Measurements from ENCODE around the gene EFHD2. TPM values are rescaled to one million over a fixed set of nuclear protein-coding genes. Genes with fewer than 3 reads are reported as not detected.
"Not testable (repeated sequence)": the region's sequence is repeated elsewhere in the genome, so short reads cannot be mapped to it uniquely, and the experiment has no call there.

The EFHD2 gene
- total and polyA plus RNA-seq, 2 donors, result 16.9 to 50.9 TPM

DNA sequence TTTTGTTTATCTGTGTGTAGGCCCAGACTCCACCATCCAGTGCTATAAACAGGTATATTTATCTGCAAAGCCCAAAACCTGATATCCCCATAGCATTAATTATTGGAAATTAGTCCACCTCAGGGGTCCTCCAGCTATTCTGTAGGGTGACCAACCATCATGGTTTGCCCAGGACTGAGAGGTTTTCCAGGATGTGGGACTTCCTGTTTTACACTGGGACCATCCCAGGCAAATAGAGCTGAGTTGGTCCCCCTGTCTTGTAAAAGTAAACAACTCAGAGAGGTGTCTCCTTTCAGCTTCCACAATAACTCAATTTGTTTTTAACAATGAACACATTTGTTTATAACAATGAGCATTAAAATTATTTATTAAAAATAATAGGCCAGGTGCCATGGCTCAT lies 58.5 kb downstream of the EFHD2 start:
- Histone ChIP-seq H3K27ac (ENCODE audit: low read depth) (no peak overlapping the region), H3K4me3 (ENCODE audit: low read depth, low read length) (no peak overlapping the region), H3K36me3 (ENCODE audit: insufficient read depth) (no peaks in the 10 kb centered on the region), H3K4me1 (ENCODE audit: insufficient read depth) (no peaks in the 10 kb centered on the region)
- no peak for DNase-seq (ENCODE audit: extremely low spot score)

DNA sequence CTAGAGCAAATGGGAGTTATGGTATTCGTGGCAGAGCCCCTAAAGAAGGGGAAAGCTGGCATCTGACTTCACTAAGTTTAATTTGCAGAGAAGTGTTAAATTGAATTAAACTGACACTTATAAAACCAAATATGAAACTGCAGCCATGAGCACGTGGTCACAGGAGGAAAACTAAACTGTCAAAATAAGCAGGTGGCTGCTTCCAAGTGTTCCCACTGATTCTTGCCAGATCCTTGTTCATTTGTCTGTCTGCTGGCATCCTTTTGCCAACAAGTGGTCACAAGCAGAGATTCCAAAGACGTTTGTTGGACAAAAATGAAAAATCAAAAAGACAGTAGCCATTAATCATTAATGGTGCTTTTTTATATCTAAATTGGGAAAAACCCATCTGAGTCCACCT lies 59.7 kb downstream of the EFHD2 start:
- H3K4me1 ChIP-seq (ENCODE audit: insufficient read depth), result no peaks in the 10 kb centered on the region
- H3K27ac ChIP-seq (ENCODE audit: low read depth), result no peak overlapping the region
- no peak for DNase-seq (ENCODE audit: extremely low spot score)
- no peak overlapping the region for H3K4me3 ChIP-seq (ENCODE audit: low read depth, low read length)
- 73% methylated on average over 3 of the region's 3 CpGs for WGBS
- no peaks in the 10 kb centered on the region for H3K36me3 ChIP-seq (ENCODE audit: insufficient read depth)

DNA sequence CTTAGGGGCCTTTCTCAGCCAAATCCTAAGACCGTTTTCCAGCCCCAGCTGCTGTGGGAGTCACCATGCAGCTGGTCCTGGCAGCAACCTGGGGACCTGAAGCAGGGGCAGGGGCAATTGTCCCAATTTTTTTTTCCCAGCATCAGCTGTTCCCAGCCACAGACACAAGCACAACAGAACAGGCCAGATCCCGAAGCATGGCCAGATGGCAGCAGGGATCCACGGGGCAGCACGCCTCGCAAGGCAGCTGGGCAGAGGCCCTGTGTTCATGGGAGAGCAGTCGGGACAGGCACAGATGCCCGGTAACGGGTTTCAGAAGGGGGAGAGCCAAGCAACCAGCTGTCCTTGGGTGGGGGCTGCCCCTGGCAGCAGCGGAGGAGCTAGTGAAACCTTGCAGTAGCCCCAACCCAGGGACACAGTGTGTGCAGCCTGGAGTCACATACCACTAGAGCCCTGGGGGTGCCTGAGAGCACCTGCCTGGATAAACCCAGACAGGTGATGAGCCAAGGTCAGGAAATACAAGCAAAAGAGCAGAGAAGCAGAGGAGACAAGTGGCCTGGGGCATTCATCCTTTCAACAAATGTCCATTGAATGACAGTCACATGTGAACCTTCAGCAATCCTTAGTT lies 60.2 kb downstream of the EFHD2 start:
- not testable (repeated sequence) for H3K4me3 ChIP-seq (ENCODE audit: low read depth, low read length); H3K4me1 ChIP-seq (ENCODE audit: insufficient read depth); H3K27ac ChIP-seq (ENCODE audit: low read depth); DNase-seq (ENCODE audit: extremely low spot score); H3K36me3 ChIP-seq (ENCODE audit: insufficient read depth)
- 87% methylated on average over 9 of the region's 9 CpGs for WGBS

DNA sequence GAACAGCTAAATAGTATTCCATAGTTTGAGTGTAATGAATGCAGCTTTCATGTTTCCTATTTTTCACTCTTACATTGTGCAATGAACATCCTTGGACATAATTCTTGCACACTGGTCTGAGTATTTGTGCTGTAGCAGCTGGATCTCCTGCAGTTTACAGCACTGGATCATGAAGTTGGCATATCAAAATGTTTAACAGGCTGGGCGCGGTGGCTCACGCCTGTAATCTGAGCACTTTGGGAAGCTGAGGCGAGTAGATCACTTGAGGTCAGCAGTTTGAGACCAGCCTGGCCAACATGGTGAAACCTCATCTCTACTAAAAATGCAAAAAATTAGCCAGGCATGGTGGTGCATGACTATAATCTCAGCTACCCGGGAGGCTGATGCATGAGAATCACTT lies 61.4 kb downstream of the EFHD2 start:
- not testable (repeated sequence) for H3K4me3 ChIP-seq (ENCODE audit: low read depth, low read length); H3K27ac ChIP-seq (ENCODE audit: low read depth); H3K36me3 ChIP-seq (ENCODE audit: insufficient read depth); H3K4me1 ChIP-seq (ENCODE audit: insufficient read depth); DNase-seq (ENCODE audit: extremely low spot score)
- 92% methylated on average over 5 of the region's 5 CpGs for WGBS

DNA sequence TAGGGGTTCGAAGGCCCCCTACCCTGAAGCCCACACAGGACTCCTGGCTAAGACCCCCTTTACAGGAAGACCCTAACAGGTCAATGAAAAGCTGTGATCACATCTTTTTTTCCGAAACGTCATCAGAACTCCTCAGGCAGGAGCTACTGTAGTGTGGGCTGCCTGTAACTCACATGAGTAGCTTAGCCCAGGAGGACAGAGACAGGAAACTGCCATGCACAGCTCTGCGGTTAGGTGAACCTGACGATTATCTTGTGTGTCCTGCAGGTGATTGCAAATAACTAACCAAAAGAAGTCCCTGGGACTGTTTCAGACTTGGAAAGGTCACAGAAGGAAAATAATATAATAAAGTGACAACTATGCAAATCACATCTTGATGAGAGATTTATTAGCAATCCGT lies 62.0 kb downstream of the EFHD2 start:
- DNase-seq (ENCODE audit: extremely low spot score); H3K27ac ChIP-seq (ENCODE audit: low read depth); H3K4me3 ChIP-seq (ENCODE audit: low read depth, low read length); H3K4me1 ChIP-seq (ENCODE audit: insufficient read depth); H3K36me3 ChIP-seq (ENCODE audit: insufficient read depth): not testable (repeated sequence)
- WGBS, result 86% methylated on average over 6 of the region's 6 CpGs

- no peak for DNase-seq (ENCODE audit: extremely low spot score)
- H3K27ac ChIP-seq (ENCODE audit: low read depth), result no peak overlapping the region
- 88% methylated on average over 11 of the region's 11 CpGs for WGBS
Measured at GRCh38 chr1:15472587-15472986, 62.9 kb downstream of the EFHD2 start.

DNA sequence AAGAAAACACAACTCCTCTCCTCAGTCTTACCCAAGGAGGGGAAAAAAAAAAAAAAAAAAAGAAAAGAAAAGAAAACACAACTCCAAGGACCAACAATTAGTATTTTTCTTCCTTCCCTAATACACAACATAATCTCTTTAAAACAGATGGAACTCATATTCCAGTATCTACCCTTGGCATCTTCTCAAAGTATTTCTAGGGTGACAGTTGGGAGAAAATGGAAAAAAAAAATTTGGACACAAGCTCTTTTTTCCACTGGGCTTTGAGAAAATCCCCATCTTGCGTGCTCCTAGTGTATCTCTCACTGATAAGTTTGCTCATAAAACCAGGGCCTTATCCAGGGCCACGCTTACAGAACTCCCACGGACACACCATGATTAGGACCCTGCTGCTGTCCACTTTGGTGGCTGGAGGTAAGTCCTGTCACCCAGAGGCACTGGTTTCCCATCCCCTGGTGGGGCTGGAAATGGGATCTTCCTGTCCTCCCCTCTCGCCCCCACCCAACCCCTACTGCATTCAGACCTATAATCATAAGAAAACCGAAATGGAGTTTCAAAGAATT lies 66.1 kb downstream of the EFHD2 start, which contains the start of gene CELA2B:
TSS of gene CELA2B (plus strand) at position 353 of the 563 bp plus-strand sequence. CDS start at position 375, 22 bp downstream.
- Histone ChIP-seq H3K36me3 (ENCODE audit: insufficient read depth) (no peaks in the 10 kb centered on the region), H3K4me3 (ENCODE audit: low read depth, low read length) (no peak within 1 kb of the TSS), H3K4me1 (ENCODE audit: insufficient read depth) (no peaks in the 10 kb centered on the region), H3K27ac (ENCODE audit: low read depth) (no peak within 1 kb of the TSS)
- 47% methylated on average over 5 of the region's 5 CpGs for WGBS
- peak; percentile 50 for DNase-seq (ENCODE audit: extremely low spot score)

More at GRCh38 chr1:15472587-15472986, 62.9 kb downstream of the EFHD2 start:
- Histone ChIP-seq H3K36me3 (ENCODE audit: insufficient read depth) (no peaks in the 10 kb centered on the region), H3K4me1 (ENCODE audit: insufficient read depth) (no peaks in the 10 kb centered on the region), H3K4me3 (ENCODE audit: low read depth, low read length) (no peak overlapping the region)

GRCh38 chr1:15476927-15477326 lies 67.2 kb downstream of the EFHD2 start:
- Histone ChIP-seq H3K36me3 (ENCODE audit: insufficient read depth) (no peaks in the 10 kb centered on the region), H3K4me1 (ENCODE audit: insufficient read depth) (no peaks in the 10 kb centered on the region), H3K27ac (ENCODE audit: low read depth) (no peak overlapping the region), H3K4me3 (ENCODE audit: low read depth, low read length) (no peak overlapping the region)
- DNase-seq (ENCODE audit: extremely low spot score), result no peak
- 90% methylated on average over 3 of the region's 3 CpGs for WGBS

DNA sequence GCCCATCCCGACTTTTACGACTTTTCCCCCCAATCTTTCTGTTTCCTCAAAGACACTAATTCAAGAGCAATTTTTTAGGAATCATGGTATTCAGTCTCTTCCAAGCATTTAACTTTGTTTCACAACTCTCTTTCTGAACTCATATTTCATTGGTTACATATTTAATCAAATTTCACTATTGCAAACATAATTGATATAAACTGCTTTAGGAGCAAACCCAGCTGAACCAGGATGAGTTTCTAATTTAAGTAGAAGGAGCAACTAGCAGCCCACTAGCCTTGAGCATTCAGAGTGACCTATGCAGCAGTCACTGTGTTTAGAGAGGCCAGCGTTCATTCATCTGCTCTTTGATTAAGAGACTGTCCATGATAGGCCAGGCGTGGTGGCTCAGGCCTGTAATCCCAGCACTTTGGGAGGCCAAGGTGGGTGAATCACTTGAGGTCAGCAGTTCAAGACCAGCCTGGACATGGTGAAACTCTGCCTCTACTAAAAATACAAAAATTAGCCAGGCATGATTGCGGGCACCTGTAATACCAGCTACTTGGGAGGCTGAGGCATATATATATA lies 68.0 kb downstream of the EFHD2 start:
- Histone ChIP-seq H3K27ac (ENCODE audit: low read depth) (no peak overlapping the region), H3K4me1 (ENCODE audit: insufficient read depth) (no peaks in the 10 kb centered on the region), H3K36me3 (ENCODE audit: insufficient read depth) (no peaks in the 10 kb centered on the region), H3K4me3 (ENCODE audit: low read depth, low read length) (no peak overlapping the region)
- WGBS, result 73% methylated on average over 5 of the region's 5 CpGs
- no peak for DNase-seq (ENCODE audit: extremely low spot score)

Other genes starting within 250 kb of the EFHD2 start
- 2.0 TPM for gene FHAD1, start 162.7 kb upstream of the EFHD2 start, total RNA-seq
- gene FHAD1, start 162.7 kb upstream of the EFHD2 start, polyA plus RNA-seq, result 0.38 TPM
- not detected for gene CTRC, start 28.6 kb downstream of the EFHD2 start, total RNA-seq
- 0.52 TPM for gene CTRC, start 28.6 kb downstream of the EFHD2 start, polyA plus RNA-seq
- gene CELA2A, start 46.8 kb downstream of the EFHD2 start, total RNA-seq, result not detected
- gene CELA2A, start 46.8 kb downstream of the EFHD2 start, polyA plus RNA-seq, result not detected
- gene CELA2B, start 66.2 kb downstream of the EFHD2 start, total RNA-seq, result 0.32 TPM
- gene CELA2B, start 66.2 kb downstream of the EFHD2 start, polyA plus RNA-seq, result not detected
- gene CASP9, start 114.3 kb downstream of the EFHD2 start, total RNA-seq, result 9.3 TPM
- 15.4 TPM for gene CASP9, start 114.3 kb downstream of the EFHD2 start, polyA plus RNA-seq
- gene DNAJC16, start 117.0 kb downstream of the EFHD2 start, total RNA-seq, result 18.7 TPM
- 5.6 TPM for gene DNAJC16, start 117.0 kb downstream of the EFHD2 start, polyA plus RNA-seq
- gene AGMAT, start 175.2 kb downstream of the EFHD2 start, total RNA-seq, result 0.48 TPM
- 0.27 TPM for gene AGMAT, start 175.2 kb downstream of the EFHD2 start, polyA plus RNA-seq
- 48.8 TPM for gene DDI2, start 207.6 kb downstream of the EFHD2 start, total RNA-seq
- 7.2 TPM for gene DDI2, start 207.6 kb downstream of the EFHD2 start, polyA plus RNA-seq